CD14-positive monocyte (primary cell): Measurements from ENCODE around the gene SSU72. TPM values are rescaled to one million over a fixed set of nuclear protein-coding genes. Genes with fewer than 3 reads are reported as not detected.

ENCODE experiments used
- DNase-seq, 3 donors: peaks; one replicate each; pipeline ENCODE4 v3.0.0-alpha.2; 2011 to 2022
- H2AFZ ChIP-seq: 2 replicates; pipeline ENCODE4 v1.6.0; 2012; ENCODE audit warnings: mild to moderate bottlenecking, low read depth, low read length, inconsistent platforms; ENCODE audit not compliant: insufficient read depth, poor library complexity, severe bottlenecking
- H3K27ac ChIP-seq, 2 donors: 1 replicate in 1 of 2; 2 replicates in 1 of 2; pipeline ENCODE4 v1.5.1; 2012 to 2013; ENCODE audit warnings: low read length in 2 of 2, control low read depth in 1 of 2, inconsistent platforms in 1 of 2, low read depth in 1 of 2, mild to moderate bottlenecking in 1 of 2
- H3K27me3 ChIP-seq, 2 donors: one replicate each; pipeline versions ENCODE4 v1.6.0 to v1.6.1; 2011 to 2013; ENCODE audit warnings: low read length in 2 of 2; ENCODE audit not compliant: control insufficient read depth in 2 of 2, insufficient read depth in 2 of 2
- H3K36me3 ChIP-seq, 2 donors: replicated peaks in 1 of 2; 1 replicate in 1 of 2; 2 replicates in 1 of 2; pipeline versions ENCODE4 v1.5.1 to v1.6.1; 2012 to 2013; ENCODE audit warnings: low read length in 2 of 2, control low read depth in 1 of 2, inconsistent platforms in 1 of 2, mild to moderate bottlenecking in 1 of 2; ENCODE audit not compliant: insufficient read depth in 2 of 2, control insufficient read depth in 1 of 2
- H3K4me1 ChIP-seq, 2 donors: 1 replicate in 1 of 2; 2 replicates in 1 of 2; pipeline versions ENCODE4 v1.5.1 to v1.6.1; 2012 to 2013; ENCODE audit warnings: low read length in 2 of 2, control low read depth in 1 of 2, inconsistent platforms in 1 of 2, mild to moderate bottlenecking in 1 of 2, moderate library complexity in 1 of 2; ENCODE audit not compliant: insufficient read depth in 2 of 2, control insufficient read depth in 1 of 2
- H3K4me2 ChIP-seq: replicated peaks from 2 replicates; pipeline ENCODE3; 2012; ENCODE audit warnings: low read length, moderate library complexity, mild to moderate bottlenecking; ENCODE audit not compliant: poor library complexity, severe bottlenecking; ENCODE audit errors: extremely low read depth
- H3K4me3 ChIP-seq, 3 experiments: fragments of 200-600 bp in 1 of 3; sonication (generic) in 1 of 3; replicated peaks in 1 of 3; 1 replicate in 2 of 3; 2 replicates in 1 of 3; pipeline ENCODE4 v1.5.1; 2011 to 2013; ENCODE audit warnings: low read length in 3 of 3, mild to moderate bottlenecking in 3 of 3, control low read depth in 2 of 3, low read depth in 2 of 3, inconsistent platforms in 1 of 3, moderate library complexity in 1 of 3
- H3K79me2 ChIP-seq: 2 replicates; pipeline ENCODE4 v1.6.0; 2012; ENCODE audit warnings: mild to moderate bottlenecking, control low read depth, inconsistent platforms, low read length, moderate library complexity; ENCODE audit not compliant: insufficient read depth
- H3K9ac ChIP-seq: 2 replicates; pipeline ENCODE4 v1.6.0; 2017; ENCODE audit warnings: low read length, mild to moderate bottlenecking; ENCODE audit not compliant: insufficient read depth, poor library complexity, severe bottlenecking
- H3K9me3 ChIP-seq, 2 donors: replicated peaks in 1 of 2; 1 replicate in 1 of 2; 2 replicates in 1 of 2; pipeline versions ENCODE4 v1.5.1 to v1.6.1; 2012 to 2013; ENCODE audit warnings: low read length in 2 of 2, control low read depth in 1 of 2; ENCODE audit not compliant: control insufficient read depth in 1 of 2, insufficient read depth in 1 of 2
- H4K20me1 ChIP-seq: 2 replicates; pipeline ENCODE4 v1.6.0; 2012; ENCODE audit warnings: mild to moderate bottlenecking, low read length, control low read depth, moderate library complexity; ENCODE audit not compliant: insufficient read depth
- H3K27ac Mint-ChIP-seq, 7 donors: one replicate each; pipeline ENCODE4 v1.8.0; 2020; ENCODE audit warnings: mild to moderate bottlenecking in 7 of 7, mixed read lengths in 7 of 7, moderate library complexity in 6 of 7, inconsistent platforms in 2 of 7
- H3K27me3 Mint-ChIP-seq, 3 donors: one replicate each; pipeline ENCODE4 v1.8.0; 2021 to 2022; ENCODE audit warnings: low read depth in 3 of 3, mild to moderate bottlenecking in 3 of 3, mixed read lengths in 3 of 3, moderate library complexity in 3 of 3, inconsistent platforms in 1 of 3
- H3K36me3 Mint-ChIP-seq, 2 donors: one replicate each; pipeline ENCODE4 v1.8.0; 2020; ENCODE audit warnings: mixed read lengths in 2 of 2, inconsistent platforms in 1 of 2, mild to moderate bottlenecking in 1 of 2
- H3K4me1 Mint-ChIP-seq: one replicate; pipeline ENCODE4 v1.8.0; 2020; ENCODE audit warnings: mild to moderate bottlenecking, mixed read lengths
- H3K4me3 Mint-ChIP-seq, 2 donors: one replicate each; pipeline ENCODE4 v1.8.0; 2020; ENCODE audit warnings: mild to moderate bottlenecking in 2 of 2, mixed read lengths in 2 of 2, moderate library complexity in 1 of 2
- H3K9me3 Mint-ChIP-seq, 7 donors: one replicate each; pipeline ENCODE4 v1.8.0; 2020 to 2022; ENCODE audit warnings: mixed read lengths in 7 of 7, mild to moderate bottlenecking in 6 of 7, moderate library complexity in 6 of 7, inconsistent platforms in 2 of 7
- CTCF ChIP-seq: fragments of 200-600 bp; IDR thresholded peaks from one replicate; pipeline ENCODE4 v1.8.0; 2022; ENCODE audit warnings: antibody characterized with exemption, mild to moderate bottlenecking
- WGBS: methylation state at CpG from one replicate; pipeline ENCODE4 v1.1.5; 2013; ENCODE audit warnings: missing lambda C conversion rate; ENCODE audit not compliant: insufficient coverage; 5-methylcytosine and 5-hydroxymethylcytosine counted together
- intact Hi-C, 2 donors: fragments of 100-400 bp; cut with micrococcal nuclease; formaldehyde crosslinking; loops; one replicate each; pipeline versions ENCODE4 v1.15.0 to v1.15.1; 2023
- polyA plus RNA-seq, 3 donors: library from polyadenylated mRNA; depleted of rRNA in 1 of 3; unstranded in 2 of 3; stranded (reverse) in 1 of 3; fragments of 300-500 nt in 2 of 3; fragments of >200 nt in 1 of 3; fragmentation: Illumina TruSeq in 2 of 3; gene quantifications; 1 replicate in 2 of 3; 2 replicates in 1 of 3; pipeline ENCODE4 v1.2.3, GENCODE V29; 2012 to 2021

The SSU72 gene
- polyA plus RNA-seq, 3 donors, result 88.1 to 168 (median 138) TPM

GRCh38 chr1:1569341-1569740 is 5.3 kb downstream of the SSU72 start:
- Histone ChIP-seq H3K27ac (peak overlapping the region in 1 of 2 donors; percentile 31), H3K27me3 (no peaks in the 10 kb centered on the region), H3K9ac (no peak overlapping the region), H3K4me3 (no peak overlapping the region), H3K4me2 (no peak overlapping the region), H4K20me1 (peaks cover 87% of the 10 kb centered on the region), H3K4me1 (peaks cover 10 to 14% of the 10 kb centered on the region in 2 donors), H3K36me3 (peaks cover 33 to 56% of the 10 kb centered on the region in 2 donors), H2AFZ (no peak overlapping the region), H3K9me3 (no peaks in the 10 kb centered on the region), H3K79me2 (peaks cover 100% of the 10 kb centered on the region)
- Mint-ChIP-seq H3K27ac (peak overlapping the region in 1 of 7 donors; percentile 66), H3K4me3 (no peak overlapping the region), H3K4me1 (peaks cover 29% of the 10 kb centered on the region), H3K27me3 (peaks cover 0 to 3% (median 1%) of the 10 kb centered on the region in 3 donors), H3K36me3 (peaks cover 34 to 67% of the 10 kb centered on the region in 2 donors), H3K9me3 (peaks cover 0 to 2% (median 0%) of the 10 kb centered on the region in 7 donors)
- WGBS, result 60% methylated on average over 1 of the region's 7 CpGs
- DNase-seq, result no peak
- intact Hi-C loops, result no loop called here
- no peak for TF ChIP-seq CTCF

DNA sequence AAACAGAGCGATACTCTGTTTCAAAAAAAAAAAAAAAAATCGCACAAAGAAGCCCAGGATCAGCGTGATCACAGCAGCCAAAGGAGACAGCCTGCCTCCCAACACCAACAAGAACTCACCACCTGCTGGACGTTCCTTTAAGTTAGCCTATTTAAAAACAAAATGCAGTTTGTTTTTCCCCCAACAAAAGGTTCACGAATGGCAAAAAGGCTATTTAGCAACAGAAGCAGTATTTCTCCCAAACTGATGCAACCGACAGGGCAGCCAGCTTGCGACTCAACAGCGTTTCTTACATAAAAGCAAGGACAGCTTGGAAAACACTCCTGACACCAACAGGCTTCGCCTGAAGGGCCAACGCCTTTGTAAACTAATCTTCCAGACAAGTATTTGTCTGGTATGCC is 6.8 kb downstream of the SSU72 start:
- H3K9ac ChIP-seq, result no peak overlapping the region
- no peak overlapping the region for H3K4me3 ChIP-seq
- peak overlapping the region in 1 of 7 donors; percentile 74 for H3K27ac Mint-ChIP-seq
- peaks cover 45 to 76% of the 10 kb centered on the region in 2 donors for H3K36me3 Mint-ChIP-seq
- DNase-seq, result no peak
- H3K9me3 Mint-ChIP-seq, result no peaks in the 10 kb centered on the region
- WGBS, result 83% methylated on average over 8 of the region's 10 CpGs
- H3K79me2 ChIP-seq, result peaks cover 99% of the 10 kb centered on the region
- TF ChIP-seq CTCF, result no peak
- peak overlapping the region in 1 of 2 donors; percentile 7 for H3K27ac ChIP-seq
- H4K20me1 ChIP-seq, result peaks cover 96% of the 10 kb centered on the region
- peaks cover 47 to 71% of the 10 kb centered on the region in 2 donors for H3K36me3 ChIP-seq
- no peak overlapping the region for H2AFZ ChIP-seq
- peaks cover 2 to 5% of the 10 kb centered on the region in 2 donors for H3K4me1 ChIP-seq
- peaks cover 21% of the 10 kb centered on the region for H3K4me1 Mint-ChIP-seq
- no peaks in the 10 kb centered on the region for H3K27me3 ChIP-seq
- H3K9me3 ChIP-seq, result no peaks in the 10 kb centered on the region
- H3K4me2 ChIP-seq, result no peak overlapping the region
- H3K4me3 Mint-ChIP-seq, result no peak overlapping the region
- intact Hi-C loops, result no loop called here
- peaks cover 0 to 3% (median 1%) of the 10 kb centered on the region in 3 donors for H3K27me3 Mint-ChIP-seq
